Astrocyte (in vitro differentiated cells and primary cell): Measurements from ENCODE around the gene TBC1D16. TPM values are rescaled to one million over a fixed set of nuclear protein-coding genes. Genes with fewer than 3 reads are reported as not detected.
"Not testable (repeated sequence)": the region's sequence is repeated elsewhere in the genome, so short reads cannot be mapped to it uniquely, and the experiment has no call there.

Source experiments
- DNase-seq: peaks from one replicate; pipeline ENCODE4 v3.0.0-alpha.2; 2010; ENCODE audit warnings: low read depth
- FAIRE-seq: peaks from 2 replicates; lab custom pipeline; 2011; peaks lifted over from hg19 to GRCh38; lab: Jason Lieb, UNC
- H2AFZ ChIP-seq: 2 replicates; pipeline ENCODE4 v1.6.0; 2012; ENCODE audit warnings: low read depth, low read length, inconsistent platforms
- H3K27ac ChIP-seq: 2 replicates; pipeline ENCODE4 v1.5.1; 2011; ENCODE audit warnings: low read depth, low read length, inconsistent platforms
- H3K27me3 ChIP-seq: 2 replicates; pipeline ENCODE4 v1.6.0; 2011; ENCODE audit warnings: low read length, inconsistent platforms; ENCODE audit not compliant: insufficient read depth
- H3K36me3 ChIP-seq: 2 replicates; pipeline ENCODE4 v1.5.1; 2011; ENCODE audit warnings: low read length, inconsistent platforms; ENCODE audit not compliant: insufficient read depth
- H3K4me1 ChIP-seq: 2 replicates; pipeline ENCODE4 v1.5.1; 2011; ENCODE audit warnings: low read length, inconsistent platforms; ENCODE audit not compliant: insufficient read depth
- H3K4me2 ChIP-seq: 2 replicates; pipeline ENCODE4 v1.6.0; 2012; ENCODE audit warnings: low read length, inconsistent platforms
- H3K4me3 ChIP-seq: 2 replicates; pipeline ENCODE4 v1.5.1; 2011; ENCODE audit warnings: low read depth, mild to moderate bottlenecking, low read length, inconsistent platforms; ENCODE audit not compliant: insufficient read depth
- H3K79me2 ChIP-seq: 2 replicates; pipeline ENCODE4 v1.6.0; 2012; ENCODE audit warnings: mild to moderate bottlenecking, low read length, inconsistent platforms; ENCODE audit not compliant: insufficient read depth
- H3K9ac ChIP-seq: 2 replicates; pipeline ENCODE4 v1.6.0; 2012; ENCODE audit warnings: mild to moderate bottlenecking, low read length, inconsistent platforms
- H3K9me3 ChIP-seq: 2 replicates; pipeline ENCODE4 v1.5.1; 2012; ENCODE audit warnings: low read depth, mild to moderate bottlenecking, low read length, inconsistent platforms; ENCODE audit not compliant: insufficient read depth
- H4K20me1 ChIP-seq: 2 replicates; pipeline ENCODE4 v1.6.0; 2012; ENCODE audit warnings: low read length, inconsistent platforms; ENCODE audit not compliant: insufficient read depth
- H3K27ac Mint-ChIP-seq: one replicate; pipeline ENCODE4 v1.8.0; 2021; ENCODE audit warnings: mild to moderate bottlenecking, mixed read lengths; ENCODE audit not compliant: unreplicated experiment
- H3K27me3 Mint-ChIP-seq: one replicate; pipeline ENCODE4 v1.8.0; 2021; ENCODE audit warnings: low read depth, mixed read lengths; ENCODE audit not compliant: unreplicated experiment
- H3K36me3 Mint-ChIP-seq: one replicate; pipeline ENCODE4 v1.8.0; 2021; ENCODE audit warnings: low read depth, mixed read lengths; ENCODE audit not compliant: unreplicated experiment
- H3K4me1 Mint-ChIP-seq: one replicate; pipeline ENCODE4 v1.8.0; 2021; ENCODE audit warnings: low read depth, mixed read lengths; ENCODE audit not compliant: unreplicated experiment
- H3K4me3 Mint-ChIP-seq: one replicate; pipeline ENCODE4 v1.8.0; 2021; ENCODE audit warnings: mild to moderate bottlenecking, moderate library complexity, mixed read lengths; ENCODE audit not compliant: unreplicated experiment
- H3K9me3 Mint-ChIP-seq: one replicate; pipeline ENCODE4 v1.8.0; 2021; ENCODE audit warnings: mild to moderate bottlenecking, mixed read lengths; ENCODE audit not compliant: unreplicated experiment
- EZH2 ChIP-seq: IDR thresholded peaks from 2 replicates; pipeline ENCODE4 v1.6.1; 2012; ENCODE audit warnings: mild to moderate bottlenecking, low read length, inconsistent platforms; ENCODE audit not compliant: insufficient read depth
- total RNA-seq: library from RNA; stranded (reverse); gene quantifications from 2 replicates; pipeline ENCODE4 v1.2.1, GENCODE V29; 2021
- TF ChIP-seq, protein P1 (sequence below): IDR thresholded peaks from 2 replicates; pipeline ENCODE4 v1.5.1; 2011; ENCODE audit warnings: low read depth, mild to moderate bottlenecking, inconsistent platforms, low read length, moderate library complexity; ENCODE audit not compliant: insufficient read depth

Gene TBC1D16
- total RNA-seq, 1 donor from 2014 or later = 37.6 TPM

DNA sequence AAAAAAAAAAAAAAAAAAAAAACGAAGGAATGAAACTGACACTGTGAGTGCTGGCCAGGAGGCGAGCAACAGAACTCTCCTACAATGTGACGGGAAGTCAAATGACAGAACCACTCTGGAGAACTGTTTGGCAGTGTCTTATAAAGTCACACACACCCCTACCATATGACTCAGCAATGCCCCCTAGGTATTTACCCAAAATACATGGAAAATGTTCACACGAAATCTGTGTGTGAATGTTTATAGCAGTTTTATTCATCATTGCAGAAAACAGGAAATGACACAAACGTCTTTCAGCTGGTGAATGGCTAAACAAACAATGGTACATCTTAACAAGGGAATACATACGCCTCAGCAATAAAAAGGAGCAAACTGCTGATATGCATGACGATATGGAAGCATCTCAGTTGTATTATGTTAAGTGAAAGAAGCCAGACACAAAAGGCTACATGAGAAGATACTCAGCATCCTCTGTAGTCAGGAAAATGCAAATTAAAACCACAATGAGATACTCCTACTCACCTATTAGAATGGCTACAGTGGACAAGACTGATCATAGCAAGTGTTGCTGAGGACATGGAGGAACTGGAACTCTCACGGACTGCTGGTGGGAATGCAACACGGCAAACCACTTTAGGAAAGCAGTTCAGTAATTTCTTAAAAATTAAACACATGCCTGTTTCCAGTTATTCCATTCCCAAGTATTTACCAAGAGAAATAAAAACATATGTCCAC, 74.7 kb downstream of the TBC1D16 start:
- Histone ChIP-seq H3K27ac (no peak overlapping the region), H4K20me1 (peaks cover 24% of the 10 kb centered on the region), H3K4me2 (no peak overlapping the region), H3K27me3 (no peaks in the 10 kb centered on the region), H3K9me3 (no peaks in the 10 kb centered on the region), H3K36me3 (no peaks in the 10 kb centered on the region), H3K79me2 (peaks cover 4% of the 10 kb centered on the region), H3K4me1 (peaks cover 3% of the 10 kb centered on the region), H2AFZ (no peak overlapping the region), H3K4me3 (no peak overlapping the region), H3K9ac (no peak overlapping the region)
- peak; percentile 28 for DNase-seq
- Mint-ChIP-seq H3K27me3 (no peaks in the 10 kb centered on the region), H3K4me1 (peaks cover 2% of the 10 kb centered on the region), H3K9me3 (no peaks in the 10 kb centered on the region), H3K36me3 (peaks cover 11% of the 10 kb centered on the region), H3K4me3 (no peak overlapping the region), H3K27ac (no peak overlapping the region)
- TF ChIP-seq EZH2 = no peak
- TF ChIP-seq, protein P1, sequence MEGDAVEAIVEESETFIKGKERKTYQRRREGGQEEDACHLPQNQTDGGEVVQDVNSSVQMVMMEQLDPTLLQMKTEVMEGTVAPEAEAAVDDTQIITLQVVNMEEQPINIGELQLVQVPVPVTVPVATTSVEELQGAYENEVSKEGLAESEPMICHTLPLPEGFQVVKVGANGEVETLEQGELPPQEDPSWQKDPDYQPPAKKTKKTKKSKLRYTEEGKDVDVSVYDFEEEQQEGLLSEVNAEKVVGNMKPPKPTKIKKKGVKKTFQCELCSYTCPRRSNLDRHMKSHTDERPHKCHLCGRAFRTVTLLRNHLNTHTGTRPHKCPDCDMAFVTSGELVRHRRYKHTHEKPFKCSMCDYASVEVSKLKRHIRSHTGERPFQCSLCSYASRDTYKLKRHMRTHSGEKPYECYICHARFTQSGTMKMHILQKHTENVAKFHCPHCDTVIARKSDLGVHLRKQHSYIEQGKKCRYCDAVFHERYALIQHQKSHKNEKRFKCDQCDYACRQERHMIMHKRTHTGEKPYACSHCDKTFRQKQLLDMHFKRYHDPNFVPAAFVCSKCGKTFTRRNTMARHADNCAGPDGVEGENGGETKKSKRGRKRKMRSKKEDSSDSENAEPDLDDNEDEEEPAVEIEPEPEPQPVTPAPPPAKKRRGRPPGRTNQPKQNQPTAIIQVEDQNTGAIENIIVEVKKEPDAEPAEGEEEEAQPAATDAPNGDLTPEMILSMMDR = no peak
- FAIRE-seq = no peak

DNA sequence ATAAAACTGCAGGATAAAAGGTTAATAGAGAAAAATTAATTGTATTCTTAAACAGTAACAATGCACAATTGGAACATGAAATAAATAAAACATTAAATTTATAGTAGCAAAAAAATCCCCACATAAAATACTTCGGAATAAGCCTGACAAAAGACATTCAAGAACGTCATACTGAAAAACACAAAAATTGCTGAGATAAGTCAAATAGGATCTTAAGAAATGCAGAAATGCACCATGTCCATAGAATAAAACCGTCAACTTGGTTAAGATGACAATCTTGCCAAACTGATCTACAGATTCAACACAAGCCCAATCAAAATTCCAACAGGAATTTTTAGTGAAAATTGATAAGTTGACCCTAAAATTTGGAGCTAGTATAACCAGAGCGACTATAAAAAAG, 76.6 kb downstream of the TBC1D16 start:
- DNase-seq (no peak), FAIRE-seq (no peak)
- Histone ChIP-seq H3K27me3 (no peaks in the 10 kb centered on the region), H4K20me1 (peaks cover 24% of the 10 kb centered on the region), H2AFZ (no peak overlapping the region), H3K4me3 (no peak overlapping the region), H3K36me3 (no peaks in the 10 kb centered on the region), H3K9ac (no peak overlapping the region), H3K4me2 (no peak overlapping the region), H3K79me2 (peaks cover 3% of the 10 kb centered on the region), H3K4me1 (peaks cover 3% of the 10 kb centered on the region), H3K9me3 (no peaks in the 10 kb centered on the region), H3K27ac (no peak overlapping the region)
- H3K36me3 Mint-ChIP-seq = peaks cover 8% of the 10 kb centered on the region
- H3K4me3 Mint-ChIP-seq = no peak overlapping the region
- no peak overlapping the region for H3K27ac Mint-ChIP-seq
- no peaks in the 10 kb centered on the region for H3K27me3 Mint-ChIP-seq
- TF ChIP-seq, protein P1 = no peak
- TF ChIP-seq EZH2 = no peak
- no peaks in the 10 kb centered on the region for H3K4me1 Mint-ChIP-seq
- no peaks in the 10 kb centered on the region for H3K9me3 Mint-ChIP-seq

DNA sequence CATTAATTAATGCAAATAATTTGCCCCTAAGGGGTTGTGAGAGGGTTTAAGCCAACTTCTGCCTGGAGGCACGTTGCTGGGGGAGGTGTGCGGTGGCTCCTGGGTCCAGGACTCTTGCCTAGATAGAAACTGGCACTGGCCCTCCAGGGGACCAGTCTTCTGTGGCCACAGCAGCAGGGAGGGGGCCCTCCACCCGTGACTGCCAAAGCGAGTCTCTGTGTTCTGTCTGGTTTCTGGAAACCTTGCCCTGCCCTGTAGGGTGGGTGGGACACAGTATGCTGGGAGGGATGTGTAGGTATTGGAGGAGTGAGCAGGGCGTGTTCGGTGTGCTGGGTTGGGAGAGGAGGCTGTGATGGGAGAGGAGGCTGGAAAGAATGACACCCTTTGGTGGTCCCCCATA, 78.8 kb downstream of the TBC1D16 start:
- no peak overlapping the region for H3K27ac Mint-ChIP-seq

DNA sequence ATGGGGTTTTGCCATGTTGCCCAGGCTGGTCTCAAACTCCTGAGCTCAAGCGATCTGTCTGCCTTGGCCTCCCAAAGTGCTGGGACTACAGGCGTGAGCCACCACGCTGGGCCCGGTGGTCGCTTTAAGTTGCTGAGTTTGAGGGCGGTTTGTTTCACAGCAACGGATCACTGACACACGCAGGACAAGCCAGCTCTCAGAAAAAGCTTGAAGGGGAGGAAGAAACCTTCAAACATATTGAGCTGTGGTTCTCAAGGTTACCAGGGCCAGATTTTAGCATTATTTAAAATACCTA, 79.3 kb downstream of the TBC1D16 start:
- not testable (repeated sequence) for H3K4me2 ChIP-seq, DNase-seq, H3K27ac Mint-ChIP-seq, H3K9me3 ChIP-seq, H3K9ac ChIP-seq, H3K27me3 ChIP-seq, FAIRE-seq, H3K27me3 Mint-ChIP-seq, H3K4me3 ChIP-seq, H3K79me2 ChIP-seq, H3K9me3 Mint-ChIP-seq, H3K4me3 Mint-ChIP-seq, H2AFZ ChIP-seq, H3K36me3 Mint-ChIP-seq, H3K27ac ChIP-seq, H3K36me3 ChIP-seq
- peaks cover 37% of the 10 kb centered on the region for H4K20me1 ChIP-seq
- H3K4me1 ChIP-seq = peaks cover 23% of the 10 kb centered on the region
- peaks cover 13% of the 10 kb centered on the region for H3K4me1 Mint-ChIP-seq

More for the DNA sequence above, 78.8 kb downstream of the TBC1D16 start:
- Mint-ChIP-seq H3K27me3 (no peaks in the 10 kb centered on the region), H3K4me3 (no peak overlapping the region), H3K36me3 (peaks cover 4% of the 10 kb centered on the region), H3K4me1 (peaks cover 10% of the 10 kb centered on the region), H3K9me3 (no peaks in the 10 kb centered on the region)
- Histone ChIP-seq H3K9me3 (no peaks in the 10 kb centered on the region), H3K9ac (no peak overlapping the region), H3K79me2 (peaks cover 3% of the 10 kb centered on the region), H3K4me2 (no peak overlapping the region), H3K4me3 (no peak overlapping the region), H3K27ac (no peak overlapping the region), H3K27me3 (no peaks in the 10 kb centered on the region), H4K20me1 (peaks cover 37% of the 10 kb centered on the region), H3K4me1 (peaks cover 18% of the 10 kb centered on the region), H2AFZ (no peak overlapping the region), H3K36me3 (no peaks in the 10 kb centered on the region)
- TF ChIP-seq EZH2 = no peak
- TF ChIP-seq, protein P1 = no peak
- no peak for FAIRE-seq
- DNase-seq = no peak
